HUES6 (cell line): ENCODE results near the gene ZSCAN5A.
"Not testable (repeated sequence)": the region's sequence is repeated elsewhere in the genome, so short reads cannot be mapped to it uniquely, and the experiment has no call there.

Experiments
- H3K27ac ChIP-seq: 2 replicates; pipeline ENCODE4 v1.7.0; 2013; ENCODE audit warnings: low read depth, mild to moderate bottlenecking, low read length, inconsistent platforms
- H3K27me3 ChIP-seq: 2 replicates; pipeline ENCODE4 v1.6.1; 2013; ENCODE audit warnings: low read length; ENCODE audit not compliant: control insufficient read depth, insufficient read depth
- H3K36me3 ChIP-seq: 2 replicates; pipeline ENCODE4 v1.6.1; 2013; ENCODE audit warnings: low read length; ENCODE audit not compliant: control insufficient read depth, insufficient read depth
- H3K4me1 ChIP-seq: 2 replicates; pipeline ENCODE4 v1.6.1; 2013; ENCODE audit warnings: low read length; ENCODE audit not compliant: control insufficient read depth, insufficient read depth
- H3K4me3 ChIP-seq: 2 replicates; pipeline ENCODE4 v1.5.1; 2013; ENCODE audit warnings: low read depth, low read length
- H3K9ac ChIP-seq: one replicate; pipeline ENCODE4 v1.6.1; 2013; ENCODE audit warnings: mild to moderate bottlenecking, low read length
- H3K9me3 ChIP-seq: 2 replicates; pipeline ENCODE4 v1.6.1; 2013; ENCODE audit warnings: low read depth, low read length; ENCODE audit not compliant: control insufficient read depth, insufficient read depth

The ZSCAN5A gene

GRCh38 chr19:56337077-56337476 is 22.4 kb upstream of the ZSCAN5A start:
- H3K4me3 ChIP-seq, H3K36me3 ChIP-seq, H3K27ac ChIP-seq, H3K9ac ChIP-seq, H3K4me1 ChIP-seq, H3K27me3 ChIP-seq: not testable (repeated sequence)
- peaks cover 37% of the 10 kb centered on the region for H3K9me3 ChIP-seq

GRCh38 chr19:56335371-56335770 is 20.7 kb upstream of the ZSCAN5A start:
- H3K36me3 ChIP-seq, H3K27me3 ChIP-seq, H3K27ac ChIP-seq, H3K4me1 ChIP-seq, H3K9ac ChIP-seq, H3K4me3 ChIP-seq: not testable (repeated sequence)
- H3K9me3 ChIP-seq = peaks cover 29% of the 10 kb centered on the region

GRCh38 chr19:56333506-56333905 is 18.9 kb upstream of the ZSCAN5A start:
- Histone ChIP-seq H3K9ac (no peak overlapping the region), H3K4me1 (no peaks in the 10 kb centered on the region), H3K4me3 (no peak overlapping the region), H3K9me3 (peaks cover 15% of the 10 kb centered on the region), H3K27me3 (no peaks in the 10 kb centered on the region), H3K36me3 (no peaks in the 10 kb centered on the region), H3K27ac (no peak overlapping the region)

GRCh38 chr19:56332695-56333094 is 18.1 kb upstream of the ZSCAN5A start:
- H3K4me1 ChIP-seq = no peaks in the 10 kb centered on the region
- no peak overlapping the region for H3K4me3 ChIP-seq
- H3K27ac ChIP-seq = no peak overlapping the region
- no peaks in the 10 kb centered on the region for H3K27me3 ChIP-seq
- H3K9ac ChIP-seq = no peak overlapping the region
- H3K9me3 ChIP-seq = peaks cover 7% of the 10 kb centered on the region; the same call in 1 of the 2 replicates
- H3K36me3 ChIP-seq = no peaks in the 10 kb centered on the region

GRCh38 chr19:56324436-56324835 is 9.8 kb upstream of the ZSCAN5A start:
- Histone ChIP-seq H3K27me3 (0 out of 2 replicates have a peak, but pooled peaks cover 2% of the 10 kb centered on the region), H3K27ac (no peak overlapping the region), H3K36me3 (no peaks in the 10 kb centered on the region), H3K9ac (no peak overlapping the region), H3K4me3 (no peak overlapping the region), H3K9me3 (peaks cover 4% of the 10 kb centered on the region; the same call in 1 of the 2 replicates), H3K4me1 (no peaks in the 10 kb centered on the region)

- no peaks in the 10 kb centered on the region for H3K4me1 ChIP-seq
- H3K9ac ChIP-seq = no peak overlapping the region
- 0 out of 2 replicates have a peak, but pooled peaks cover 2% of the 10 kb centered on the region for H3K27me3 ChIP-seq
- no peaks in the 10 kb centered on the region for H3K36me3 ChIP-seq
- no peak overlapping the region for H3K27ac ChIP-seq
- H3K4me3 ChIP-seq = no peak overlapping the region
- H3K9me3 ChIP-seq = peaks cover 4% of the 10 kb centered on the region; the same call in 1 of the 2 replicates
Measured at GRCh38 chr19:56321989-56322440, 7.4 kb upstream of the ZSCAN5A start.

- H3K9me3 ChIP-seq = peaks cover 1% of the 10 kb centered on the region; the same call in 1 of the 2 replicates
- 0 out of 2 replicates have a peak, but pooled peaks cover 2% of the 10 kb centered on the region for H3K27me3 ChIP-seq
- H3K36me3 ChIP-seq = no peaks in the 10 kb centered on the region
- no peak overlapping the region for H3K27ac ChIP-seq
- no peak overlapping the region for H3K4me3 ChIP-seq
- H3K4me1 ChIP-seq = no peaks in the 10 kb centered on the region
- no peak overlapping the region for H3K9ac ChIP-seq
Measured at GRCh38 chr19:56321254-56321988, 6.8 kb upstream of the ZSCAN5A start.

- Histone ChIP-seq H3K27ac (no peak overlapping the region), H3K9me3 (no peaks in the 10 kb centered on the region), H3K27me3 (0 out of 2 replicates have a peak, but pooled peaks cover 2% of the 10 kb centered on the region), H3K4me3 (no peak overlapping the region), H3K4me1 (peaks cover 5% of the 10 kb centered on the region; the same call in 1 of the 2 replicates), H3K9ac (no peak overlapping the region), H3K36me3 (no peaks in the 10 kb centered on the region)
Measured at GRCh38 chr19:56319991-56320390, 5.4 kb upstream of the ZSCAN5A start.

- Histone ChIP-seq H3K27ac (no peak overlapping the region), H3K9me3 (no peaks in the 10 kb centered on the region), H3K4me1 (peaks cover 5% of the 10 kb centered on the region; the same call in 1 of the 2 replicates), H3K36me3 (peaks cover under 1% of the 10 kb centered on the region; the same call in 1 of the 2 replicates), H3K4me3 (no peak overlapping the region), H3K9ac (no peak overlapping the region), H3K27me3 (0 out of 2 replicates have a peak, but pooled peaks cover 2% of the 10 kb centered on the region)
Measured at GRCh38 chr19:56317749-56318148, 3.1 kb upstream of the ZSCAN5A start.

GRCh38 chr19:56316728-56317127 is 2.1 kb upstream of the ZSCAN5A start:
- 0 out of 2 replicates have a peak, but pooled peaks cover 2% of the 10 kb centered on the region for H3K27me3 ChIP-seq
- peaks cover 2% of the 10 kb centered on the region; the same call in 1 of the 2 replicates for H3K36me3 ChIP-seq
- no peaks in the 10 kb centered on the region for H3K9me3 ChIP-seq
- no peak overlapping the region for H3K27ac ChIP-seq
- peaks cover 5% of the 10 kb centered on the region; the same call in 1 of the 2 replicates for H3K4me1 ChIP-seq
- no peak overlapping the region for H3K9ac ChIP-seq
- H3K4me3 ChIP-seq = no peak overlapping the region

GRCh38 chr19:56315077-56315828 is 614 bp upstream of the ZSCAN5A start:
- no peaks in the 10 kb centered on the region; the same call in 1 of the 2 replicates for H3K9me3 ChIP-seq
- H3K27ac ChIP-seq = peak overlapping the region; percentile 88
- H3K4me3 ChIP-seq = peak overlapping the region; percentile 95
- peaks cover 5% of the 10 kb centered on the region; the same call in 1 of the 2 replicates for H3K4me1 ChIP-seq
- peak overlapping the region; percentile 89 for H3K9ac ChIP-seq
- H3K27me3 ChIP-seq = no peaks in the 10 kb centered on the region
- peaks cover 2% of the 10 kb centered on the region; the same call in 1 of the 2 replicates for H3K36me3 ChIP-seq
